Tibial nerve (tissue), 4 donors: ENCODE data around the gene SYT9. TPM values are rescaled to one million over a fixed set of nuclear protein-coding genes. Genes with fewer than 3 reads are reported as not detected.

Experiments
- DNase-seq, 2 donors: peaks; one replicate each; pipeline ENCODE4 v3.0.0-alpha.2; 2019; ENCODE audit warnings: low spot score in 2 of 2
- H3K27ac ChIP-seq, 4 donors: fragments of 200-600 bp; sonication (generic) in 3 of 4; one replicate each; pipeline ENCODE4 v1.5.1; 2017 to 2019; ENCODE audit warnings: mild to moderate bottlenecking in 1 of 4
- H3K27me3 ChIP-seq, 2 donors: fragments of 200-600 bp; sonication (generic) in 1 of 2; one replicate each; pipeline versions ENCODE4 v1.5.1 to v1.6.0; 2017 to 2019
- H3K36me3 ChIP-seq, 3 donors: fragments of 200-600 bp; sonication (generic); one replicate each; pipeline ENCODE4 v1.5.1; 2018 to 2019
- H3K4me1 ChIP-seq, 4 donors: fragments of 200-600 bp; sonication (generic) in 3 of 4; one replicate each; pipeline ENCODE4 v1.5.1; 2017 to 2019
- H3K4me3 ChIP-seq, 4 donors: fragments of 200-600 bp; sonication (generic) in 3 of 4; one replicate each; pipeline ENCODE4 v1.5.1; 2017 to 2019; ENCODE audit warnings: mild to moderate bottlenecking in 1 of 4, moderate library complexity in 1 of 4
- H3K9me3 ChIP-seq, 4 donors: fragments of 200-600 bp; sonication (generic) in 3 of 4; one replicate each; pipeline ENCODE4 v1.5.1; 2017 to 2019
- CTCF ChIP-seq, 5 experiments: fragments of 200-600 bp in 3 of 5; fragments of 450-650 bp in 2 of 5; sonication (generic) in 3 of 5; IDR thresholded peaks; one replicate each; pipeline ENCODE4 v1.5.1; 2016 to 2019; ENCODE audit warnings: antibody characterized with exemption in 5 of 5, mild to moderate bottlenecking in 3 of 5, moderate library complexity in 2 of 5
- EP300 ChIP-seq, 2 donors: sonication (generic); formaldehyde crosslinking; IDR thresholded peaks; one replicate each; pipeline ENCODE4 v1.6.1; 2017; ENCODE audit warnings: antibody characterized with exemption in 2 of 2, mild to moderate bottlenecking in 1 of 2
- POLR2A ChIP-seq, 2 donors: fragments of 450-650 bp; IDR thresholded peaks; one replicate each; pipeline ENCODE4 v1.6.1; 2017; ENCODE audit warnings: antibody characterized with exemption in 2 of 2, mild to moderate bottlenecking in 2 of 2, moderate library complexity in 2 of 2
- WGBS, 2 donors: methylation state at CpG; one replicate each; pipeline ENCODE4 v1.1.5; 2018; 5-methylcytosine and 5-hydroxymethylcytosine counted together
- total RNA-seq, 4 donors: library from RNA; depleted of rRNA; stranded (reverse); fragments of >200 nt; gene quantifications; one replicate each; pipeline ENCODE4 v1.1.0, GENCODE V29; 2016

SYT9 gene
- total RNA-seq, 4 donors from 2014 or later, result 0.21 to 0.30 TPM; not detected in 2

GRCh38 chr11:7300281-7300680 lies 48.6 kb downstream of the SYT9 start:
- no peak overlapping the region for H3K27ac ChIP-seq
- no peak for DNase-seq
- H3K27me3 ChIP-seq, result no peaks in the 10 kb centered on the region
- no peaks in the 10 kb centered on the region for H3K9me3 ChIP-seq
- H3K36me3 ChIP-seq, result no peaks in the 10 kb centered on the region
- TF ChIP-seq POLR2A (IDR thresholded peaks at IDR 0.05), result no peak
- no peak for TF ChIP-seq EP300 (IDR thresholded peaks at IDR 0.05)
- no peak for TF ChIP-seq CTCF (IDR thresholded peaks at IDR 0.05)
- no peak overlapping the region for H3K4me3 ChIP-seq
- 65 to 72% methylated on average over 2 of the region's 2 CpGs for WGBS, 2 donors
- H3K4me1 ChIP-seq, result no peaks in the 10 kb centered on the region

- no peaks in the 10 kb centered on the region for H3K9me3 ChIP-seq
- no peaks in the 10 kb centered on the region for H3K27me3 ChIP-seq
- DNase-seq, result no peak
- H3K27ac ChIP-seq, result no peak overlapping the region
- no peaks in the 10 kb centered on the region for H3K36me3 ChIP-seq
- no peak for TF ChIP-seq CTCF (IDR thresholded peaks at IDR 0.05)
- no peak for TF ChIP-seq EP300 (IDR thresholded peaks at IDR 0.05)
- TF ChIP-seq POLR2A (IDR thresholded peaks at IDR 0.05), result no peak
- no peak overlapping the region for H3K4me3 ChIP-seq
- no peaks in the 10 kb centered on the region for H3K4me1 ChIP-seq
- WGBS, 2 donors, result 92 to 94% methylated on average over 11 of the region's 11 CpGs
Measured at GRCh38 chr11:7303146-7303545, 51.4 kb downstream of the SYT9 start.

- Histone ChIP-seq H3K9me3 (no peaks in the 10 kb centered on the region), H3K4me1 (no peaks in the 10 kb centered on the region), H3K27me3 (no peaks in the 10 kb centered on the region), H3K36me3 (no peaks in the 10 kb centered on the region), H3K4me3 (no peak overlapping the region), H3K27ac (no peak overlapping the region)
- no peak for TF ChIP-seq CTCF (IDR thresholded peaks at IDR 0.05)
- TF ChIP-seq EP300 (IDR thresholded peaks at IDR 0.05), result no peak
- no peak for TF ChIP-seq POLR2A (IDR thresholded peaks at IDR 0.05)
- DNase-seq, result no peak
- WGBS, 2 donors, result 78 to 84% methylated on average over 2 of the region's 2 CpGs
Measured at GRCh38 chr11:7306900-7307299, 55.2 kb downstream of the SYT9 start.

GRCh38 chr11:7307836-7308235 lies 56.1 kb downstream of the SYT9 start:
- Histone ChIP-seq H3K4me1 (no peaks in the 10 kb centered on the region), H3K36me3 (no peaks in the 10 kb centered on the region), H3K4me3 (no peak overlapping the region), H3K27ac (no peak overlapping the region), H3K9me3 (no peaks in the 10 kb centered on the region), H3K27me3 (no peaks in the 10 kb centered on the region)
- 74 to 78% methylated on average over 2 of the region's 2 CpGs for WGBS, 2 donors
- no peak for DNase-seq
- no peak for TF ChIP-seq EP300 (IDR thresholded peaks at IDR 0.05)
- TF ChIP-seq POLR2A (IDR thresholded peaks at IDR 0.05), result no peak
- no peak for TF ChIP-seq CTCF (IDR thresholded peaks at IDR 0.05)

GRCh38 chr11:7311903-7312302 lies 60.2 kb downstream of the SYT9 start:
- 41 to 49% methylated on average over 3 of the region's 3 CpGs for WGBS, 2 donors
- H3K27ac ChIP-seq, result no peak overlapping the region
- no peaks in the 10 kb centered on the region for H3K27me3 ChIP-seq
- DNase-seq, result no peak
- H3K4me3 ChIP-seq, result no peak overlapping the region
- no peaks in the 10 kb centered on the region for H3K4me1 ChIP-seq
- no peaks in the 10 kb centered on the region for H3K9me3 ChIP-seq
- H3K36me3 ChIP-seq, result no peaks in the 10 kb centered on the region
- TF ChIP-seq CTCF (IDR thresholded peaks at IDR 0.05), result no peak
- no peak for TF ChIP-seq POLR2A (IDR thresholded peaks at IDR 0.05)
- TF ChIP-seq EP300 (IDR thresholded peaks at IDR 0.05), result no peak
